Keratinocyte (primary cell): ENCODE data around the gene TMEM132A.

Source experiments
- EZH2 ChIP-seq: IDR thresholded peaks from one replicate; pipeline ENCODE4 v1.6.1; 2012; ENCODE audit warnings: inconsistent platforms, mild to moderate bottlenecking, low read length, moderate library complexity
- TF ChIP-seq, protein P1 (sequence below), 3 experiments: IDR thresholded peaks in 1 of 3; conservative IDR thresholded peaks in 1 of 3; optimal IDR thresholded peaks in 1 of 3; 2 replicates in 2 of 3; 3 replicates in 1 of 3; pipeline versions ENCODE3 to v1.5.1; 2011; ENCODE audit warnings: low read length in 3 of 3, mild to moderate bottlenecking in 3 of 3, moderate library complexity in 2 of 3, control low read depth in 1 of 3, inconsistent platforms in 1 of 3; ENCODE audit not compliant: insufficient read depth in 2 of 3; ENCODE audit errors: extremely low read depth in 1 of 3

- TF ChIP-seq EZH2, result no peak
- TF ChIP-seq, protein P1, sequence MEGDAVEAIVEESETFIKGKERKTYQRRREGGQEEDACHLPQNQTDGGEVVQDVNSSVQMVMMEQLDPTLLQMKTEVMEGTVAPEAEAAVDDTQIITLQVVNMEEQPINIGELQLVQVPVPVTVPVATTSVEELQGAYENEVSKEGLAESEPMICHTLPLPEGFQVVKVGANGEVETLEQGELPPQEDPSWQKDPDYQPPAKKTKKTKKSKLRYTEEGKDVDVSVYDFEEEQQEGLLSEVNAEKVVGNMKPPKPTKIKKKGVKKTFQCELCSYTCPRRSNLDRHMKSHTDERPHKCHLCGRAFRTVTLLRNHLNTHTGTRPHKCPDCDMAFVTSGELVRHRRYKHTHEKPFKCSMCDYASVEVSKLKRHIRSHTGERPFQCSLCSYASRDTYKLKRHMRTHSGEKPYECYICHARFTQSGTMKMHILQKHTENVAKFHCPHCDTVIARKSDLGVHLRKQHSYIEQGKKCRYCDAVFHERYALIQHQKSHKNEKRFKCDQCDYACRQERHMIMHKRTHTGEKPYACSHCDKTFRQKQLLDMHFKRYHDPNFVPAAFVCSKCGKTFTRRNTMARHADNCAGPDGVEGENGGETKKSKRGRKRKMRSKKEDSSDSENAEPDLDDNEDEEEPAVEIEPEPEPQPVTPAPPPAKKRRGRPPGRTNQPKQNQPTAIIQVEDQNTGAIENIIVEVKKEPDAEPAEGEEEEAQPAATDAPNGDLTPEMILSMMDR (optimal IDR thresholded peaks at IDR 0.05 in 1 of 3, IDR thresholded peaks at IDR 0.05 in 1 of 3, conservative IDR thresholded peaks at IDR 0.05 in 1 of 3; ENCODE audit: extremely low read depth in 1 of 3, insufficient read depth in 2 of 3, low read length in 3 of 3), result no peak
Measured at GRCh38 chr11:60891103-60891741, 33.0 kb upstream of the TMEM132A start.
